Measurements from ENCODE around the gene AOC3.
"Not testable (repeated sequence)": the region's sequence is repeated elsewhere in the genome, so short reads cannot be mapped to it uniquely, and the experiment has no call there.

GRCh38 chr17:42867694-42868261 lies 16.8 kb downstream of the AOC3 start:
- TF ChIP-seq POLR2A, CTCF (IDR thresholded peaks at IDR 0.05): not testable (repeated sequence)

Measured in right lobe of liver (tissue), 4 donors.